ENCODE measurements around the gene FAM217B.

FAM217B gene

DNA sequence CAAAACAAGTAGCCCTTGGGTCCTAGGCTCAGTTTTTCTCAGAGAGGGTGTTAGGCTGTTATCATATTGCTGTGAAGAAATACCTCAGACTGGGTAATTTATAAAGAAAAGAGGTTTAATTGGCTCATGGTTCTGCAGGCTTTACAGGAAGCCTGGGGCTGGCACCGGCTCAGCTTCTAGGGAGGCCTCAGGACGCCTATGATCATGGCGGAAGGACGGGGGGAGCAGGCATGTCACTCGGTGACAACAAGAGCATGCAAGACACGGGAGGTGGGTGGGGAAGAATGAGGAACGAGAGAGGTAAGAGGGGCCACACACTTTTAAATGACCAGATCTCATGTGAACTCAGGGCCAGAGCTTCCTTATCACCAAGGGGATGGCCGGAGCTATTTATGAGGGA is 45.0 kb downstream of the FAM217B start:
- H3K9ac ChIP-seq (ENCODE audit: low read depth, low read length), result no peak overlapping the region
- H3K27me3 ChIP-seq (ENCODE audit: control insufficient read depth, insufficient read depth, low read length), result no peaks in the 10 kb centered on the region
- H3K9me3 ChIP-seq (replicated peaks; ENCODE audit: low read length), result no peaks in the 10 kb centered on the region
- no peaks in the 10 kb centered on the region for H3K4me1 ChIP-seq (ENCODE audit: control insufficient read depth, insufficient read depth, low read length)
- H3K4me2 ChIP-seq (ENCODE audit: low read length), result no peak overlapping the region
- no peak overlapping the region for H3K4me3 ChIP-seq (ENCODE audit: low read length)
- no peaks in the 10 kb centered on the region for H3K36me3 ChIP-seq (ENCODE audit: insufficient read depth, low read length)

DNA sequence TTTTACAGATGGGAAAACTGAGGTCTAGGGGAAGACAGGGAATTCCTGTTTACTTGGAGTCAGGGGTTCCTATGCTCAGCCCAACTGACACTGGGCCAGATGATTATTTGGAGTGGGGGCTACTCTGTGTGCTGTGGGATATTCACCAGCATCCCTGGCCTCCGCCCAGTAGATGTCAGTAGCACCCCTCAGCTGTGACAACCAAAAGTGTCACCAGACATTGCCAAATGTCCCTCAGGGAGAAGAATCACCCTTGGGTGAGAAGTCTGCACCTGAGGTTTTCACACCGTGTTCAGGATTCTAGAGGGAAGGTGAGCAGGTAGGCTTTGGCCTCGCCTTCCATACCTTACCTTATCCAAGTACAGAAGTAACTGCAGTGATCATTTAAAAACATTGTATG is 45.7 kb downstream of the FAM217B start:
- no peaks in the 10 kb centered on the region for H3K4me1 ChIP-seq (ENCODE audit: control insufficient read depth, insufficient read depth, low read length)
- H3K4me2 ChIP-seq (ENCODE audit: low read length), result no peak overlapping the region
- no peak overlapping the region for H3K9ac ChIP-seq (ENCODE audit: low read depth, low read length)
- H3K9me3 ChIP-seq (replicated peaks; ENCODE audit: low read length), result no peaks in the 10 kb centered on the region
- no peak overlapping the region for H3K4me3 ChIP-seq (ENCODE audit: low read length)
- H3K27me3 ChIP-seq (ENCODE audit: control insufficient read depth, insufficient read depth, low read length), result no peaks in the 10 kb centered on the region
- no peaks in the 10 kb centered on the region for H3K36me3 ChIP-seq (ENCODE audit: insufficient read depth, low read length)

DNA sequence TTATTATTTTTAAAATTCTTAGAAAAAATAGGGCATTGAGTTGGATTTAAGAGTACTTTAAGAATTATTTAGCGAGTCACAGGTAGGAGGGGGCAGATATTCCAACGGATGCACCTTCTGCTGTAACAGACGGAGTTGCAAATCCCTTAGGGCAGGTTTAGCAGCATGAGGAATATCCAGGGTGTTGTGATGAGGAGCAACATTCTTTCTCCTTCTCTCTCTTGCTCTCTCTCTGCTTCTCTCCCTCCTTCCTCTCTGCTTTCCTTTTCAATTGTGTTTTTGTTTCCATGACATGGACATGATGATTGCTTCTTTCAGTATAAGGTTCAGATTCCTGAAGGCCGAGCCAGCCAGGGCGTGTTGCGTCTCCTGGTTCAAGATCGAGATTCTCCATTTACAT is 46.9 kb downstream of the FAM217B start:
- Histone ChIP-seq H3K9me3 (replicated peaks; ENCODE audit: low read length) (no peaks in the 10 kb centered on the region), H3K9ac (ENCODE audit: low read depth, low read length) (no peak overlapping the region), H3K4me1 (ENCODE audit: control insufficient read depth, insufficient read depth, low read length) (no peaks in the 10 kb centered on the region), H3K4me2 (ENCODE audit: low read length) (no peak overlapping the region), H3K4me3 (ENCODE audit: low read length) (no peak overlapping the region), H3K36me3 (ENCODE audit: insufficient read depth, low read length) (no peaks in the 10 kb centered on the region), H3K27me3 (ENCODE audit: control insufficient read depth, insufficient read depth, low read length) (peaks cover 4% of the 10 kb centered on the region)

GRCh38 chr20:59988141-59988540 is 48.0 kb downstream of the FAM217B start:
- H3K27me3 ChIP-seq (ENCODE audit: control insufficient read depth, insufficient read depth, low read length), result peaks cover 4% of the 10 kb centered on the region
- H3K9ac ChIP-seq (ENCODE audit: low read depth, low read length), result no peak overlapping the region
- no peaks in the 10 kb centered on the region for H3K36me3 ChIP-seq (ENCODE audit: insufficient read depth, low read length)
- no peak overlapping the region for H3K4me2 ChIP-seq (ENCODE audit: low read length)
- H3K4me3 ChIP-seq (ENCODE audit: low read length), result no peak overlapping the region
- H3K9me3 ChIP-seq (replicated peaks; ENCODE audit: low read length), result no peaks in the 10 kb centered on the region
- H3K4me1 ChIP-seq (ENCODE audit: control insufficient read depth, insufficient read depth, low read length), result no peaks in the 10 kb centered on the region

- H3K4me3 ChIP-seq (ENCODE audit: low read length), result no peak overlapping the region
- H3K9me3 ChIP-seq (replicated peaks; ENCODE audit: low read length), result no peaks in the 10 kb centered on the region
- peaks cover 21% of the 10 kb centered on the region for H3K27me3 ChIP-seq (ENCODE audit: control insufficient read depth, insufficient read depth, low read length)
- no peaks in the 10 kb centered on the region for H3K36me3 ChIP-seq (ENCODE audit: insufficient read depth, low read length)
- H3K4me1 ChIP-seq (ENCODE audit: control insufficient read depth, insufficient read depth, low read length), result no peaks in the 10 kb centered on the region
- H3K9ac ChIP-seq (ENCODE audit: low read depth, low read length), result no peak overlapping the region
- H3K4me2 ChIP-seq (ENCODE audit: low read length), result no peak overlapping the region
These were observed 52.4 kb downstream of the FAM217B start for GRCh38 chr20:59992526-59993084.

- H3K27me3 ChIP-seq (ENCODE audit: control insufficient read depth, insufficient read depth, low read length), result peaks cover 32% of the 10 kb centered on the region
- H3K4me2 ChIP-seq (ENCODE audit: low read length), result no peak overlapping the region
- H3K9ac ChIP-seq (ENCODE audit: low read depth, low read length), result no peak overlapping the region
- no peaks in the 10 kb centered on the region for H3K4me1 ChIP-seq (ENCODE audit: control insufficient read depth, insufficient read depth, low read length)
- H3K4me3 ChIP-seq (ENCODE audit: low read length), result no peak overlapping the region
- H3K36me3 ChIP-seq (ENCODE audit: insufficient read depth, low read length), result no peaks in the 10 kb centered on the region
- no peaks in the 10 kb centered on the region for H3K9me3 ChIP-seq (replicated peaks; ENCODE audit: low read length)
These were observed 53.7 kb downstream of the FAM217B start for GRCh38 chr20:59993736-59994430.

DNA sequence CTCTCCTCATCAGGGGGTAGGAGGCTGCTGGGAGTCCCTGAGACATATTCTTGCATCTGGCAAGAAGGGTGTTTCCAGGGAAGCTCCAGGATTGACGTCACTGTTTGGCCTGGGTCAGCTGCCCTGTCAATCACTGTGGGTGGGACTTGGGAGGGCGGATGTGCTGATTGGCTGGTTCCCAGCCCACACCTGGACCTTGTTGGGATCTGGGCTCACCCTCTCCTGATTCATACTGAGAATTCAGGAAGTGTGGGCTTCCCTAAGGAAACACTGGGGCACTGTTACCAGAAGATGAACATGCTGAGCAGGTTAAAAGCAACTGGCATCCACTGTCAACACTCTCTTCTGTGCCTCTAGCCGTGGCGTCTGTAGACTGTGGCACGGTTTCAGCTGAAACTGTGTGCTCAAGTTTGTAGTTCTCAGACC is 54.5 kb downstream of the FAM217B start:
- Histone ChIP-seq H3K9me3 (replicated peaks; ENCODE audit: low read length) (no peaks in the 10 kb centered on the region), H3K9ac (ENCODE audit: low read depth, low read length) (no peak overlapping the region), H3K4me1 (ENCODE audit: control insufficient read depth, insufficient read depth, low read length) (no peaks in the 10 kb centered on the region), H3K36me3 (ENCODE audit: insufficient read depth, low read length) (no peaks in the 10 kb centered on the region), H3K4me3 (ENCODE audit: low read length) (no peak overlapping the region), H3K4me2 (ENCODE audit: low read length) (no peak overlapping the region), H3K27me3 (ENCODE audit: control insufficient read depth, insufficient read depth, low read length) (peaks cover 40% of the 10 kb centered on the region)

DNA sequence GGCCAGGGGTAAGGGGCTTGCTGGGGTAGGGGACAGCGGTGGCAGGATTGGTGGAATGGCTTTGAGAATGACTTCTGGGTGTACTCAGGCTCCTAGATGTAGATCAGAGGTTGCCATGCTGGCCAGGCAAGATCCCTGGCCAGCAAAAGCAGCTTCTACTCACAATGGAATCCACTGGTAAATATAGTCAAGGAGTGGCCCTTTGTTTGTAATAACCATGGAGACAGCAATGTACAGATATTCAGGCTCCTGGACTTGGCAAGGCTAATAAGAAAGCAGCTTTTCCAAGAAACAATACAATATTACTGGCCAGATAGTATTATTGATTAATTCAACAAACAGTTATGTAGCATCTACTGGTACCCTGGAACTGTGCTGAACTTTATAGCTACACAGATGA is 55.9 kb downstream of the FAM217B start:
- Histone ChIP-seq H3K4me2 (ENCODE audit: low read length) (no peak overlapping the region), H3K36me3 (ENCODE audit: insufficient read depth, low read length) (no peaks in the 10 kb centered on the region), H3K4me1 (ENCODE audit: control insufficient read depth, insufficient read depth, low read length) (no peaks in the 10 kb centered on the region), H3K4me3 (ENCODE audit: low read length) (no peak overlapping the region), H3K9me3 (replicated peaks; ENCODE audit: low read length) (no peaks in the 10 kb centered on the region), H3K9ac (ENCODE audit: low read depth, low read length) (no peak overlapping the region), H3K27me3 (ENCODE audit: control insufficient read depth, insufficient read depth, low read length) (peaks cover 54% of the 10 kb centered on the region)

- Histone ChIP-seq H3K9me3 (replicated peaks; ENCODE audit: low read length) (no peaks in the 10 kb centered on the region), H3K4me3 (ENCODE audit: low read length) (no peak overlapping the region), H3K4me2 (ENCODE audit: low read length) (no peak overlapping the region), H3K9ac (ENCODE audit: low read depth, low read length) (no peak overlapping the region), H3K4me1 (ENCODE audit: control insufficient read depth, insufficient read depth, low read length) (no peaks in the 10 kb centered on the region), H3K36me3 (ENCODE audit: insufficient read depth, low read length) (no peaks in the 10 kb centered on the region), H3K27me3 (ENCODE audit: control insufficient read depth, insufficient read depth, low read length) (peaks cover 52% of the 10 kb centered on the region)
These were observed 57.7 kb downstream of the FAM217B start for GRCh38 chr20:59997896-59998295.

All from skeletal muscle satellite cell (primary cell).